ENCODE results near the gene ARHGEF17. TPM values are rescaled to one million over a fixed set of nuclear protein-coding genes. Genes with fewer than 3 reads are reported as not detected.

ARHGEF17 gene, protein sequence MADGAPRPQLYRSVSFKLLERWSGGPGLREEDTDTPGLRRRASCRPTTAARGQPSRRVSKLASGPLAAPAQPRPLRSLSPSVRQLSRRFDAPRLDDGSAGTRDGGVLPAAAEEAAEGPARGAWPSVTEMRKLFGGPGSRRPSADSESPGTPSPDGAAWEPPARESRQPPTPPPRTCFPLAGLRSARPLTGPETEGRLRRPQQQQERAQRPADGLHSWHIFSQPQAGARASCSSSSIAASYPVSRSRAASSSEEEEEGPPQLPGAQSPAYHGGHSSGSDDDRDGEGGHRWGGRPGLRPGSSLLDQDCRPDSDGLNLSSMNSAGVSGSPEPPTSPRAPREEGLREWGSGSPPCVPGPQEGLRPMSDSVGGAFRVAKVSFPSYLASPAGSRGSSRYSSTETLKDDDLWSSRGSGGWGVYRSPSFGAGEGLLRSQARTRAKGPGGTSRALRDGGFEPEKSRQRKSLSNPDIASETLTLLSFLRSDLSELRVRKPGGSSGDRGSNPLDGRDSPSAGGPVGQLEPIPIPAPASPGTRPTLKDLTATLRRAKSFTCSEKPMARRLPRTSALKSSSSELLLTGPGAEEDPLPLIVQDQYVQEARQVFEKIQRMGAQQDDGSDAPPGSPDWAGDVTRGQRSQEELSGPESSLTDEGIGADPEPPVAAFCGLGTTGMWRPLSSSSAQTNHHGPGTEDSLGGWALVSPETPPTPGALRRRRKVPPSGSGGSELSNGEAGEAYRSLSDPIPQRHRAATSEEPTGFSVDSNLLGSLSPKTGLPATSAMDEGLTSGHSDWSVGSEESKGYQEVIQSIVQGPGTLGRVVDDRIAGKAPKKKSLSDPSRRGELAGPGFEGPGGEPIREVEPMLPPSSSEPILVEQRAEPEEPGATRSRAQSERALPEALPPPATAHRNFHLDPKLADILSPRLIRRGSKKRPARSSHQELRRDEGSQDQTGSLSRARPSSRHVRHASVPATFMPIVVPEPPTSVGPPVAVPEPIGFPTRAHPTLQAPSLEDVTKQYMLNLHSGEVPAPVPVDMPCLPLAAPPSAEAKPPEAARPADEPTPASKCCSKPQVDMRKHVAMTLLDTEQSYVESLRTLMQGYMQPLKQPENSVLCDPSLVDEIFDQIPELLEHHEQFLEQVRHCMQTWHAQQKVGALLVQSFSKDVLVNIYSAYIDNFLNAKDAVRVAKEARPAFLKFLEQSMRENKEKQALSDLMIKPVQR (N-terminal part only)
- polyA plus RNA-seq: 10 to 100 TPM in 1 of 2 donors, 1 to 10 TPM in 1; 8.2 to 11.8 TPM

DNA sequence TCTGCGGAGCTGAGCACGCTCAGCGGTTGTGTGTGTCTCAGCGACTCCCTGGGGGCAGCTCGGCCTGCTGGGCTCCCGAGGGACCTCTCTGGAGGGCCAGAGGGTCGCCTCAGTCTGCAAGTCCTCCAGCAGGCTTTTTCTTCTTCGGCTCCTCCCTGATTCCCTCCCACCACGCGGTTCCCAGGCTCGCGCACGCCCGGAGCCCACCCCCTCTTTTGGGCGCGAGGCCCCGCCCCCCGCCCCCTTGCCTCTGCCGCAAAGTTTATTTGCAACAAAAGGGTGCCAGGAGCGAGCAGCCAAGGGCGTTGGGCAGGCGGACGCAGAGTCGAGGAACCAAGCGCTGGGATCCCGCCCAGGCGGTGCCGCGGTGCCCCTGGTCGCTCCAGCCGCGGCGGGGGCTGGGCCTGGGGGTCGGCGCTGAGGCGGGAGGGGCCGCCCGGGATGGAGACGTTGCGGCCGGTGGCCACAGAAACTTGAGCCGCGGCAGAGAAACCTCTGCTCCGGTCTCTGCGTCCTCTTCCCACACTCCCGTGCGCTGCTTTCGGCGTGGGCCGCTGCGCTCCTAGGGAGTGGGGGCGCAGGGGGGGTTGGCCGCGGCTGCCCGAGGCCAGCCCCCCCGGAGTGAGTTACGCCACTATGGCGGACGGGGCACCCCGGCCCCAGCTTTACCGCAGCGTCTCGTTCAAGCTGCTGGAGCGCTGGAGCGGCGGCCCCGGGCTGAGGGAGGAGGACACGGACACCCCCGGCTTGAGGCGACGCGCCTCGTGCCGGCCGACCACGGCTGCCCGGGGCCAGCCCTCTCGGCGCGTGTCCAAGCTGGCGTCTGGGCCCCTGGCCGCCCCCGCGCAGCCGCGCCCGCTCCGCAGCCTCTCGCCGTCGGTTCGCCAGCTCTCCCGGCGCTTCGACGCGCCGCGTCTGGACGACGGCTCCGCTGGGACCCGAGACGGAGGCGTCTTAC, at the start of gene ARHGEF17:
Gene ARHGEF17, plus strand, starts transcription at position 274 of the 958 bp plus-strand sequence. Its CDS starts 363 bp downstream, at position 637.
- H3K4me1 ChIP-seq (ENCODE audit: control insufficient read depth in 2 of 2, insufficient read depth in 2 of 2, low read length in 1 of 2): peaks cover 3 to 5% of the 10 kb centered on the region in 2 donors
- WGBS, 2 donors: 1% methylated on average over 86 to 105 of the region's 105 CpGs
- H3K9me3 ChIP-seq (ENCODE audit: control insufficient read depth in 2 of 2, insufficient read depth in 1 of 2, low read depth in 1 of 2, low read length in 1 of 2): no peaks in the 10 kb centered on the region

DNA sequence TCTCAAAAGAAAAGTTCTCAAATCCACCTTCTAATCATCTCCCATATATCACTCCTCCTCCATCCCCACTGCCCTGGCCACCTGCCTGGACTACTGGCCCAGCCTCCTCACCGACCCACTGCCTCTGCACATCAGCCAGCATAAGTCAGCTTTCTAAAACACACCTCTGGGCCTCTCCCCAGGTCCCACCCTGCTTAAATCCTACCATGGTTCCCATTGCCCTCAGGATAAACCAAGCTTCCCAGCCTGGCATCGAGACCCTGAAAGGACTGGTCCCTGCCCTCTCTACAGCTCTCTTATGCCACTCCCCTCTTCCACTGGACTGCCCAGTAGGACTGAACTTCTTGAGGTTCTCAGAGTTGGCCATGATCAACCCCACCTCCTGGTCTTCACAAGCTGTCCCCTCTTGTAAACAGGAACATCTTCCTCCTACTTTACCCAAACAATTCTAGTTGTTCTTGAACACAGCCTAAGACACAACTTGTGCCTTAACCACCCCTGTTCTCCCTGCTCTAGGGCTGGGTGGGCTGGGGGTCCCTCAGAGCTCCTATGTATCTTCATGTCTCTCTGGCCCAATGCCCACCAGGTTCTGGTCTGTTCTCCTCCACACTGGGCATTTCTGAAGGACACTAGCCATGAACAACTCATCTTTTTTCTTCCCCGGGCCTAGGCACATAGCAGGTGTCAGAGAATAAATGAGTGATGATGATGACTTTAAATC, 48.5 kb upstream of the ARHGEF17 start:
- Histone ChIP-seq H3K4me1 (ENCODE audit: control insufficient read depth in 2 of 2, insufficient read depth in 2 of 2, low read length in 1 of 2) (peaks cover 3 to 4% of the 10 kb centered on the region in 2 donors), H3K27me3 (ENCODE audit: control insufficient read depth in 1 of 2, insufficient read depth in 2 of 2, low read length in 2 of 2) (peaks cover 0 to 9% of the 10 kb centered on the region in 2 donors), H3K9me3 (ENCODE audit: control insufficient read depth in 2 of 2, insufficient read depth in 1 of 2, low read depth in 1 of 2, low read length in 1 of 2) (no peaks in the 10 kb centered on the region), H3K4me3 (ENCODE audit: low read depth in 1 of 2, low read length in 2 of 2) (no peak overlapping the region), H3K27ac (ENCODE audit: low read depth in 2 of 2, low read length in 1 of 2) (no peak overlapping the region), H3K36me3 (ENCODE audit: control insufficient read depth in 2 of 2, insufficient read depth in 2 of 2, low read length in 1 of 2) (no peaks in the 10 kb centered on the region)
- WGBS, 2 donors: 79 to 83% methylated on average over 3 of the region's 3 CpGs

More for the DNA sequence above, at the start of gene ARHGEF17:
- no peaks in the 10 kb centered on the region for H3K27me3 ChIP-seq (ENCODE audit: control insufficient read depth in 1 of 2, insufficient read depth in 2 of 2, low read length in 2 of 2)
- peak within 1 kb of the TSS; percentile 63 to 65 for H3K4me3 ChIP-seq (ENCODE audit: low read depth in 1 of 2, low read length in 2 of 2)
- H3K27ac ChIP-seq (ENCODE audit: low read depth in 2 of 2, low read length in 1 of 2): peak within 1 kb of the TSS; percentile 93 to 96
- no peaks in the 10 kb centered on the region for H3K36me3 ChIP-seq (ENCODE audit: control insufficient read depth in 2 of 2, insufficient read depth in 2 of 2, low read length in 1 of 2)

DNA sequence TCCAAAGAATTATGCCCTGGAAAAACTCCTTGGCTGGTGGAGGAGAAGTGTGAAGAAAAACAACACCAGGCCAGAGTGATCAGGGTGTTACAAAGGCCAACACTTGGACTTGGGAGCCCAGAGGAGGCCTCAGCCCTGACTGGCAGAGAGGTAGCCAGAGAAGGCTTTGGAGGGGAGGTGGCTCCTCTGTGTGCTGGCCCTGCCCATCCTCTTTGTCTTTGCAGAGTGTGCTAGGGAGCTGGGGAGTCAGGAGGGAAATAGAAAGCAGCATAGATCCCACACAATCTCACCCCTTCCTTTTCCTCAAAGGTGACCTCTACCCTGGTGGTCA, 48.0 kb upstream of the ARHGEF17 start:
- peaks cover 0 to 13% of the 10 kb centered on the region in 2 donors for H3K27me3 ChIP-seq (ENCODE audit: control insufficient read depth in 1 of 2, insufficient read depth in 2 of 2, low read length in 2 of 2)
- peaks cover 3 to 4% of the 10 kb centered on the region in 2 donors for H3K4me1 ChIP-seq (ENCODE audit: control insufficient read depth in 2 of 2, insufficient read depth in 2 of 2, low read length in 1 of 2)
- no peak overlapping the region for H3K27ac ChIP-seq (ENCODE audit: low read depth in 2 of 2, low read length in 1 of 2)
- H3K9me3 ChIP-seq (ENCODE audit: control insufficient read depth in 2 of 2, insufficient read depth in 1 of 2, low read depth in 1 of 2, low read length in 1 of 2): no peaks in the 10 kb centered on the region
- no peaks in the 10 kb centered on the region for H3K36me3 ChIP-seq (ENCODE audit: control insufficient read depth in 2 of 2, insufficient read depth in 2 of 2, low read length in 1 of 2)
- no peak overlapping the region for H3K4me3 ChIP-seq (ENCODE audit: low read depth in 1 of 2, low read length in 2 of 2)

DNA sequence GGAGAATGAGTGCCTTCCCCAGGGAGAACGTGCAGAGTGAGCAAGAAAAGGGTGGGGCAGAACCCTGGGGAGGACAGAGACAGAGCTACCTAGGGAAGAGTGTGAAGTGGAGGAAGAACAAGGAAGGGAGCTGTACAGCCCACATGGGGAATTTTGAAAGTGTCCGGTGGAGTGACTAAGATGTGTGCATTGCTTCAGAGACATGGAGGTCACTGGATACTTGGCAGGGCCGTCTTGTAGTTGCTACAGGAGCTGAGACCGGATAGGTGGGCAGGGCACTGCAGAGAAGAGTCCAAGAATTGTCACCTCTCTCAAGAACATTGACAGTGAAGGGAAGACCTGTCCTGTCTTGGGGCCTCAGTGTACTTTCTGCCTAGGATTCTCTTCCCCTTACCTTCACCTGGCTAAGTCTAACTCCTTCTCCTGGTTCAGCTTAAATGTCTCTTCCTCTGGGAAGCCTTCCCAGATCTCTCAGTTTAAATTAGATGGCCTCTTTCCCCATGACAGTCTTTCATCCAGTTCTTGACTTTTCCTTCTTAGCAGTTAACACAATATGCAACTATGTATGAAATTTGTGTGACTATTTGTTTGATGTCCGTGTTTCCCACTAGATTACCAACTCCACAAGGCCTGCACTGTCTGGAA, 45.1 kb upstream of the ARHGEF17 start:
- no peaks in the 10 kb centered on the region for H3K9me3 ChIP-seq (ENCODE audit: control insufficient read depth in 2 of 2, insufficient read depth in 1 of 2, low read depth in 1 of 2, low read length in 1 of 2)
- peaks cover 0 to 13% of the 10 kb centered on the region in 2 donors for H3K27me3 ChIP-seq (ENCODE audit: control insufficient read depth in 1 of 2, insufficient read depth in 2 of 2, low read length in 2 of 2)
- H3K4me1 ChIP-seq (ENCODE audit: control insufficient read depth in 2 of 2, insufficient read depth in 2 of 2, low read length in 1 of 2): peaks cover 3 to 4% of the 10 kb centered on the region in 2 donors
- 64% methylated on average over 5 of the region's 5 CpGs for WGBS, 2 donors
- H3K36me3 ChIP-seq (ENCODE audit: control insufficient read depth in 2 of 2, insufficient read depth in 2 of 2, low read length in 1 of 2): no peaks in the 10 kb centered on the region
- no peak overlapping the region for H3K4me3 ChIP-seq (ENCODE audit: low read depth in 1 of 2, low read length in 2 of 2)
- H3K27ac ChIP-seq (ENCODE audit: low read depth in 2 of 2, low read length in 1 of 2): no peak overlapping the region

DNA sequence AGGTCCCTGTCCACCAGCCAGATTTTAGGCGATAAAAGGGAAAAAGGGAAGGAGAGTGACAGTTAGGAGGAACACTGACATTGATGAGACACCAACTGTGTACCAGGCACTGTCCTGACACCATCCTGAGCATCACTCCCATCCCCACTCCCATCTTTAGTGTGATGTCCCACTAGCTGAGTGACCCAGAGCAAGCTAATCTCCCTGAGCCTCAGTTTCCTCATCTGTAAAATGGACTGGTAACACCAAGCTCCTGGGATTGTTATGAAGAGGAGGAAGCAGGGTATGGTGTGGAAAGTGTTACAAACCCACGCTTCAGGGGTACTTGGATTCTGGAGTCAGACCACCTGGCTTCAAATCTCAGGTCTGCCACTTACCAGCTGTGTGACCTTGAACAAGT, 44.4 kb upstream of the ARHGEF17 start:
- Histone ChIP-seq H3K4me3 (ENCODE audit: low read depth in 1 of 2, low read length in 2 of 2) (no peak overlapping the region), H3K27ac (ENCODE audit: low read depth in 2 of 2, low read length in 1 of 2) (no peak overlapping the region), H3K4me1 (ENCODE audit: control insufficient read depth in 2 of 2, insufficient read depth in 2 of 2, low read length in 1 of 2) (peaks cover 2 to 3% of the 10 kb centered on the region in 2 donors), H3K9me3 (ENCODE audit: control insufficient read depth in 2 of 2, insufficient read depth in 1 of 2, low read depth in 1 of 2, low read length in 1 of 2) (no peaks in the 10 kb centered on the region), H3K36me3 (ENCODE audit: control insufficient read depth in 2 of 2, insufficient read depth in 2 of 2, low read length in 1 of 2) (no peaks in the 10 kb centered on the region), H3K27me3 (ENCODE audit: control insufficient read depth in 1 of 2, insufficient read depth in 2 of 2, low read length in 2 of 2) (peaks cover 0 to 13% of the 10 kb centered on the region in 2 donors)
- WGBS, 2 donors: 80 to 86% methylated on average over 2 of the region's 2 CpGs

DNA sequence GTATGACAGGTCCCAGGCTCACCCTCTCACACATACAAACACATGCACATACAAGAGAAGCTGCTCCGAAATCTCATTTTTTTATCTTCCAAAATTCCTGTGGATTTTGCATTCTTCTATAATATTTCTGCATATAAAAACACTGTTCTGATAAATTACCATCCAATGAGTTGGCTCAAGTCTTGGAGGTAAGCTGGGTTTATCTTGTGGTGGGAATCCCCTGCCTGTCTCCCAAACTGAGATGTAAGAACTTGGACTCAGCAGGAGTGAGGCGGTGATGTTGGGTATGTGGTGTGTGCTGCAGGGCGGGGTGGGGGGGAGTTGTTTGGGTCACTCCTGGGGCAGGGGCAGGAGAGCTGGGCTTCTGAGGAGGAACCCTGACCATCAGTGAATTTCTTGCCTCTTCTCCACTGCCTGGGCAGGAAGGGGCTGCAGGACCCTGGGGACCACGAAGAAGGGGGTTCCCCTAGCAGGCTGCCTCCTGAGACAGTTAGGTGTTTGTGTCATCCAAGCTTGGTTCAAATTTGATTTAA, 42.7 kb upstream of the ARHGEF17 start:
- peaks cover 0 to 13% of the 10 kb centered on the region in 2 donors for H3K27me3 ChIP-seq (ENCODE audit: control insufficient read depth in 1 of 2, insufficient read depth in 2 of 2, low read length in 2 of 2)
- no peak overlapping the region for H3K27ac ChIP-seq (ENCODE audit: low read depth in 2 of 2, low read length in 1 of 2)
- H3K4me1 ChIP-seq (ENCODE audit: control insufficient read depth in 2 of 2, insufficient read depth in 2 of 2, low read length in 1 of 2): peaks cover 2 to 5% of the 10 kb centered on the region in 2 donors
- 77 to 87% methylated on average over 4 of the region's 4 CpGs for WGBS, 2 donors
- no peak overlapping the region for H3K4me3 ChIP-seq (ENCODE audit: low read depth in 1 of 2, low read length in 2 of 2)
- no peaks in the 10 kb centered on the region for H3K36me3 ChIP-seq (ENCODE audit: control insufficient read depth in 2 of 2, insufficient read depth in 2 of 2, low read length in 1 of 2)
- H3K9me3 ChIP-seq (ENCODE audit: control insufficient read depth in 2 of 2, insufficient read depth in 1 of 2, low read depth in 1 of 2, low read length in 1 of 2): no peaks in the 10 kb centered on the region

DNA sequence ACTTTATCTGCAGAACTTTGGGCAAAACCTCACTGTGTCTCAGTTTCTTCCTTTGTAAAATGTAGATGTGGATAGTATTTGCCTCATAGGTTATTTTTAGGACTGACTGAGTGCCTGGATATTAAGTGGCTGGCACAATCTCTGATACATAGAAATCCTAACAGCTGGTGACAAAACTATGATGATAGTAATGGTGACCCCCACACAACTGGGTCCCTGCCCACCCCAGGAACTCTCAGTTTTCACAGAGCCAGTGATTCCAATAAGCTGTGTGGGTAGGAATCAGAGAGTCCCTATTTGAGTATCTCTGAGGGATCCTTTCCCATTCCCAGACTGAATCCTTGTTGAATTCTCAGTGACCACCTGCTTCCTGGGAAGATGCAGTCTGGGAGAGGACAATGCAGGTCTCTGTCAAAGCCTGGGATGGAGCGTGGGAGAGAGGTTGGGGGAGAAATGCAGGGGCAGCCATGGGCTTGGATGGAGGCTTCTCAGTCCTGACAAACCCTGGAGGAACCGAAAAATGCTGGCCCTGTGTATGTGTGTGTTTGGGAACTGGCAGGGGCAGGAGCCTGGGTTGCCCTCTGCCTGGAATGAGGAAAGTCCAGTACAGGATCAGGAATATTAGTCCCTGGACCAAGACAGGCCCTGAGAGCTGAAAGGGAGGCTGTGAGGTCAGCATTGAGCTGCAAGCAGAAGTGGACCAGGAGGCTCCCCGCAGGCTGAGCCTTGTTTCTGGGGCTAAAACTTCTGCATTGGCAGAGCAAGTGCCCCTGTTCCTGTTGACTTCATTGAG, 42.0 kb upstream of the ARHGEF17 start:
- Histone ChIP-seq H3K9me3 (ENCODE audit: control insufficient read depth in 2 of 2, insufficient read depth in 1 of 2, low read depth in 1 of 2, low read length in 1 of 2) (no peaks in the 10 kb centered on the region), H3K4me1 (ENCODE audit: control insufficient read depth in 2 of 2, insufficient read depth in 2 of 2, low read length in 1 of 2) (peaks cover 2 to 5% of the 10 kb centered on the region in 2 donors), H3K4me3 (ENCODE audit: low read depth in 1 of 2, low read length in 2 of 2) (no peak overlapping the region), H3K27me3 (ENCODE audit: control insufficient read depth in 1 of 2, insufficient read depth in 2 of 2, low read length in 2 of 2) (peaks cover 0 to 13% of the 10 kb centered on the region in 2 donors), H3K36me3 (ENCODE audit: control insufficient read depth in 2 of 2, insufficient read depth in 2 of 2, low read length in 1 of 2) (no peaks in the 10 kb centered on the region), H3K27ac (ENCODE audit: low read depth in 2 of 2, low read length in 1 of 2) (no peak overlapping the region)
- WGBS, 2 donors: 87 to 90% methylated on average over 3 of the region's 3 CpGs

Measured in esophagus (tissue), 2 donors.